Mammary epithelial cell (primary cell): Measurements from ENCODE around the gene LHX4.

Experiments used
- EZH2 ChIP-seq: IDR thresholded peaks from 2 replicates; pipeline ENCODE4 v1.6.1; 2012; ENCODE audit warnings: low read length, inconsistent platforms, borderline replicate concordance
- TF ChIP-seq, protein P1 (sequence below), 2 donors: IDR thresholded peaks in 1 of 2; conservative IDR thresholded peaks in 1 of 2; 2 replicates each; pipeline ENCODE4 v1.5.1; 2011 to 2012; ENCODE audit warnings: inconsistent platforms in 2 of 2, low read length in 2 of 2, mild to moderate bottlenecking in 2 of 2, control low read depth in 1 of 2, low read depth in 1 of 2; ENCODE audit not compliant: insufficient read depth in 1 of 2; ENCODE audit errors: extremely low read depth in 1 of 2

DNA sequence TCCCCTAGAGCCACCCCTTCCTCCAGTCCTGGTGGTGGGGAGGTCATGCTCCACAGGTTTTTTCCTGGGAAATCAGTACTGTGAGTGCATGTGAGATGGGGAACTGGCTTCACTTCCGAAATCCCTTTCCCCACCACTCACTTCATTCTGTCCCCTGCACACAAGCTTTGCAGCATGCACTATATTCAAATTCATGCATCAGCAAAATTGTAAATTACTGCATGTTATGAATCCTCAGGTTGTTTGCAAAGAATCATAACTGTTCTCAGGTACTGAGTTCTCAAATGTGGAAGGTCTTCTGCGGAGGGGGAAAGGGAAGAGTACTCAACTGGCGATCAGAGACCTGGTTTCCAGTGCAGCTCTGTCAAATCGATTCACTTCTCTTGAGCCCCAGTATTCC is 42.3 kb downstream of the LHX4 start:
- TF ChIP-seq, protein P1, sequence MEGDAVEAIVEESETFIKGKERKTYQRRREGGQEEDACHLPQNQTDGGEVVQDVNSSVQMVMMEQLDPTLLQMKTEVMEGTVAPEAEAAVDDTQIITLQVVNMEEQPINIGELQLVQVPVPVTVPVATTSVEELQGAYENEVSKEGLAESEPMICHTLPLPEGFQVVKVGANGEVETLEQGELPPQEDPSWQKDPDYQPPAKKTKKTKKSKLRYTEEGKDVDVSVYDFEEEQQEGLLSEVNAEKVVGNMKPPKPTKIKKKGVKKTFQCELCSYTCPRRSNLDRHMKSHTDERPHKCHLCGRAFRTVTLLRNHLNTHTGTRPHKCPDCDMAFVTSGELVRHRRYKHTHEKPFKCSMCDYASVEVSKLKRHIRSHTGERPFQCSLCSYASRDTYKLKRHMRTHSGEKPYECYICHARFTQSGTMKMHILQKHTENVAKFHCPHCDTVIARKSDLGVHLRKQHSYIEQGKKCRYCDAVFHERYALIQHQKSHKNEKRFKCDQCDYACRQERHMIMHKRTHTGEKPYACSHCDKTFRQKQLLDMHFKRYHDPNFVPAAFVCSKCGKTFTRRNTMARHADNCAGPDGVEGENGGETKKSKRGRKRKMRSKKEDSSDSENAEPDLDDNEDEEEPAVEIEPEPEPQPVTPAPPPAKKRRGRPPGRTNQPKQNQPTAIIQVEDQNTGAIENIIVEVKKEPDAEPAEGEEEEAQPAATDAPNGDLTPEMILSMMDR (conservative IDR thresholded peaks at IDR 0.05 in 1 of 2, IDR thresholded peaks at IDR 0.05 in 1 of 2; ENCODE audit: extremely low read depth in 1 of 2, insufficient read depth in 1 of 2, low read depth in 1 of 2, low read length in 2 of 2): no peak
- TF ChIP-seq EZH2: no peak
